HEK293 (cell line): Measurements from ENCODE around the gene SERTAD3.

Experiments used
- CTCF ChIP-seq: fragments of 450-650 bp; formaldehyde crosslinking; IDR thresholded peaks from 2 replicates; pipeline ENCODE4 v1.5.1; 2016; ENCODE audit warnings: missing biosample characterization, missing genetic modification characterization
- GLI2 ChIP-seq: fragments of 450-650 bp; formaldehyde crosslinking; IDR thresholded peaks from 2 replicates; pipeline ENCODE4; 2017; ENCODE audit warnings: missing biosample characterization, missing genetic modification characterization, low read depth, borderline replicate concordance
- HOXA7 ChIP-seq: sonication (generic); formaldehyde crosslinking; IDR thresholded peaks from 2 replicates; pipeline ENCODE4 v1.8.1; 2022; ENCODE audit warnings: missing genetic modification reagents, borderline replicate concordance
- KLF10 ChIP-seq: fragments of 450-650 bp; IDR thresholded peaks from 2 replicates; pipeline ENCODE4 v1.5.1; 2018; ENCODE audit warnings: missing biosample characterization, mild to moderate bottlenecking, missing genetic modification characterization
- MZF1 ChIP-seq: fragments of 450-650 bp; formaldehyde crosslinking; IDR thresholded peaks from 2 replicates; pipeline ENCODE4 v1.5.1; 2017; ENCODE audit warnings: missing biosample characterization, missing genetic modification characterization, borderline replicate concordance
- ZBTB1 ChIP-seq: fragments of 450-650 bp; formaldehyde crosslinking; IDR thresholded peaks from 2 replicates; pipeline ENCODE4 v1.5.1; 2016; ENCODE audit warnings: missing biosample characterization, missing genetic modification characterization
- ZBTB21 ChIP-seq: fragments of 450-650 bp; formaldehyde crosslinking; IDR thresholded peaks from 2 replicates; pipeline ENCODE4 v1.5.1; 2017; ENCODE audit warnings: missing biosample characterization, missing genetic modification characterization
- ZNF239 ChIP-seq: fragments of 450-650 bp; formaldehyde crosslinking; IDR thresholded peaks from 2 replicates; pipeline ENCODE4 v1.5.1; 2016; ENCODE audit warnings: missing biosample characterization, missing genetic modification characterization
- ZNF24 ChIP-seq: fragments of 450-650 bp; formaldehyde crosslinking; IDR thresholded peaks from 2 replicates; pipeline ENCODE4 v1.5.1; 2016; ENCODE audit warnings: missing biosample characterization, missing genetic modification characterization
- ZNF518A ChIP-seq: fragments of 450-650 bp; formaldehyde crosslinking; conservative IDR thresholded peaks from 2 replicates; pipeline ENCODE4 v1.5.1; 2016; ENCODE audit warnings: low read depth, missing biosample characterization, missing genetic modification characterization
- ZNF549 ChIP-seq: fragments of 450-650 bp; IDR thresholded peaks from 2 replicates; pipeline ENCODE4 v1.5.1; 2018; ENCODE audit warnings: missing biosample characterization, missing genetic modification characterization, mild to moderate bottlenecking, inconsistent platforms, moderate library complexity
- ZNF747 ChIP-seq: fragments of 450-650 bp; formaldehyde crosslinking; IDR thresholded peaks from 2 replicates; pipeline ENCODE4 v1.5.1; 2016; ENCODE audit warnings: missing biosample characterization, missing genetic modification characterization

DNA sequence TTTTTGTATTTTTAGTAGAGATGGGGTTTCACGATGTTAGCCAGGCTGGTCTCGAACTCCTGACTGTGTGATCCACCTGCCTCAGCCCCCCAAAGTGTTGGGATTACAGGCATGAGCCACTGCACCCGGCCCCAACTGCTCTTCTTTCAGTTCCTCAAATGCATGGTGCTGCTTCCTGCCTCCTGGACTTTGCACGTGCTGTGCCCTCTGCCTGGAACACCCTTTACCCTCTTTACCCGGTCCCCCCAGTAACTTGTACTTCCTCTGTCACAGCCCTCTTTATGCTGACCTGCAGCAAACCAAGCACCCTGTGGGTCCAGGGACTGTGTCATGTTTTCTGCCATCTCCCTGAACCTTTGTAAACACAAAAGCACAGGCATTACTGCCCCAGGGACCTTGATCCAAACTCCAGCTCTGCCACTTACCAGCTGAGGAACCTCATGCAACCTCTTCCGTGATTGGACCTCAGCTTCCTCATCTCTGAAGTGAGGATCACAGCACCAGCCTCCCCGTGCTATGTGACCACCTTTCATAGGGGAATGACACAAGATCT, 17.6 kb upstream of the SERTAD3 start:
- no peak for TF ChIP-seq KLF10 (tag by site-specific recombination)
- no peak for TF ChIP-seq ZNF747 (tag by site-specific recombination)
- no peak for TF ChIP-seq GLI2 (tag by site-specific recombination)
- TF ChIP-seq ZBTB1: no peak
- TF ChIP-seq ZNF239 (tag by site-specific recombination): no peak
- TF ChIP-seq MZF1 (tag by site-specific recombination): no peak
- TF ChIP-seq CTCF (tag by site-specific recombination): no peak
- no peak for TF ChIP-seq ZNF549 (tag by site-specific recombination)
- TF ChIP-seq HOXA7 (CRISPR knock-in tag): no peak
- TF ChIP-seq ZNF518A (tag by site-specific recombination): no peak
- no peak for TF ChIP-seq ZBTB21 (tag by site-specific recombination)
- TF ChIP-seq ZNF24 (tag by site-specific recombination): no peak
